Trophoblast cell (in vitro differentiated cells and primary cell): Measurements from ENCODE around the gene SEMA6A.

Experiments
- DNase-seq, 2 donors: peaks; one replicate each; pipeline ENCODE4 v3.0.0-alpha.2; 2016
- H2AFZ ChIP-seq: 2 replicates; pipeline ENCODE4 v1.6.1; 2013; ENCODE audit warnings: low read length, moderate library complexity, mild to moderate bottlenecking; ENCODE audit not compliant: insufficient read depth, poor library complexity
- H2AK5ac ChIP-seq: 2 replicates; pipeline ENCODE4 v1.6.1; 2013; ENCODE audit warnings: mild to moderate bottlenecking, low read length
- H2BK120ac ChIP-seq: 2 replicates; pipeline ENCODE4 v1.6.1; 2013; ENCODE audit warnings: low read length, mild to moderate bottlenecking, moderate library complexity; ENCODE audit not compliant: insufficient read depth, poor library complexity
- H2BK12ac ChIP-seq: 2 replicates; pipeline ENCODE4 v1.6.1; 2013; ENCODE audit warnings: mild to moderate bottlenecking, low read length, moderate library complexity
- H2BK5ac ChIP-seq: 2 replicates; pipeline ENCODE4 v1.6.1; 2013; ENCODE audit warnings: low read length, low read depth, moderate library complexity, mild to moderate bottlenecking; ENCODE audit not compliant: poor library complexity
- H3K14ac ChIP-seq: 2 replicates; pipeline ENCODE4 v1.6.1; 2013; ENCODE audit warnings: mild to moderate bottlenecking, low read length
- H3K18ac ChIP-seq: 2 replicates; pipeline ENCODE4 v1.6.1; 2013; ENCODE audit warnings: mild to moderate bottlenecking, low read length
- H3K23ac ChIP-seq: 2 replicates; pipeline ENCODE4 v1.6.1; 2013; ENCODE audit warnings: low read length
- H3K27ac ChIP-seq: 2 replicates; pipeline ENCODE4 v1.5.1; 2013; ENCODE audit warnings: low read depth, mild to moderate bottlenecking, inconsistent platforms, low read length, moderate library complexity
- H3K27me3 ChIP-seq: 2 replicates; pipeline ENCODE4 v1.6.1; 2013; ENCODE audit warnings: inconsistent platforms, mild to moderate bottlenecking, low read length, moderate library complexity; ENCODE audit not compliant: insufficient read depth
- H3K36me3 ChIP-seq, 2 experiments: 1 replicate in 1 of 2; 2 replicates in 1 of 2; pipeline ENCODE4 v1.6.1; 2013; ENCODE audit warnings: low read length in 2 of 2, mild to moderate bottlenecking in 2 of 2, moderate library complexity in 1 of 2; ENCODE audit not compliant: insufficient read depth in 2 of 2, control insufficient read depth in 1 of 2
- H3K4ac ChIP-seq: 2 replicates; pipeline ENCODE4 v1.6.1; 2013; ENCODE audit warnings: low read depth, mild to moderate bottlenecking, low read length, moderate library complexity
- H3K4me1 ChIP-seq, 2 experiments: 1 replicate in 1 of 2; 2 replicates in 1 of 2; pipeline ENCODE4 v1.6.1; 2013; ENCODE audit warnings: low read length in 2 of 2, mild to moderate bottlenecking in 2 of 2, moderate library complexity in 1 of 2; ENCODE audit not compliant: insufficient read depth in 2 of 2, control insufficient read depth in 1 of 2
- H3K4me2 ChIP-seq: 2 replicates; pipeline ENCODE4 v1.6.1; 2013; ENCODE audit warnings: inconsistent platforms, mild to moderate bottlenecking, low read length, moderate library complexity
- H3K4me3 ChIP-seq: 2 replicates; pipeline ENCODE4 v1.5.1; 2013; ENCODE audit warnings: mild to moderate bottlenecking, low read depth, low read length, inconsistent platforms
- H3K79me1 ChIP-seq: one replicate; pipeline ENCODE4 v1.6.1; 2013; ENCODE audit warnings: low read length
- H3K79me2 ChIP-seq: 2 replicates; pipeline ENCODE4 v1.6.1; 2013; ENCODE audit warnings: low read length, mild to moderate bottlenecking; ENCODE audit not compliant: control insufficient read depth, insufficient read depth, poor library complexity
- H3K9ac ChIP-seq: 2 replicates; pipeline ENCODE4 v1.6.1; 2013; ENCODE audit warnings: mild to moderate bottlenecking, low read length
- H3K9me3 ChIP-seq: 2 replicates; pipeline ENCODE4 v1.6.1; 2013; ENCODE audit warnings: low read depth, mild to moderate bottlenecking, control low read depth, inconsistent platforms, low read length; ENCODE audit not compliant: insufficient read depth
- H4K12ac ChIP-seq: 2 replicates; pipeline ENCODE4 v1.6.1; 2013; ENCODE audit warnings: low read depth, mild to moderate bottlenecking, low read length, moderate library complexity
- H4K8ac ChIP-seq: 2 replicates; pipeline ENCODE4 v1.6.1; 2013; ENCODE audit warnings: low read depth, mild to moderate bottlenecking, low read length, moderate library complexity
- H4K91ac ChIP-seq: one replicate; pipeline ENCODE4 v1.6.1; 2013; ENCODE audit warnings: low read depth, mild to moderate bottlenecking, low read length, moderate library complexity
- WGBS: extraction: QIAGEN DNeasy Blood & Tissue Kit; methylation state at CpG from one replicate; pipeline ENCODE4 v1.1.7; 2013; ENCODE audit warnings: missing lambda C conversion rate; ENCODE audit not compliant: insufficient read length, insufficient coverage; ENCODE audit errors: extremely low coverage; 5-methylcytosine and 5-hydroxymethylcytosine counted together

SEMA6A gene

GRCh38 chr5:116518423-116518822 lies 56.2 kb downstream of the SEMA6A start:
- H2BK120ac ChIP-seq, result no peak overlapping the region

GRCh38 chr5:116517488-116517887 lies 57.1 kb downstream of the SEMA6A start:
- H3K14ac ChIP-seq, result no peak overlapping the region
- no peak overlapping the region for H3K18ac ChIP-seq
- no peak overlapping the region for H3K23ac ChIP-seq
- H3K9ac ChIP-seq, result no peak overlapping the region
- H3K4me2 ChIP-seq, result no peak overlapping the region
- peak overlapping the region; percentile 22 for H2BK12ac ChIP-seq
- DNase-seq, result no peak
- peaks cover 15 to 19% of the 10 kb centered on the region in 2 experiments for H3K4me1 ChIP-seq
- peaks cover 0 to 2% of the 10 kb centered on the region in 2 experiments for H3K36me3 ChIP-seq
- no peaks in the 10 kb centered on the region for H3K79me1 ChIP-seq
- no peak overlapping the region for H4K12ac ChIP-seq
- no peak overlapping the region for H2AK5ac ChIP-seq
- no peak overlapping the region for H2AFZ ChIP-seq
- peak overlapping the region; percentile 84 for H3K4ac ChIP-seq
- no peaks in the 10 kb centered on the region for H3K9me3 ChIP-seq
- no CpG with 5 or more reads among the region's 2 CpGs for WGBS
- H3K4me3 ChIP-seq, result no peak overlapping the region
- peaks cover 27% of the 10 kb centered on the region for H3K79me2 ChIP-seq
- H2BK5ac ChIP-seq, result no peak overlapping the region
- H3K27ac ChIP-seq, result peak overlapping the region; percentile 64
- H2BK120ac ChIP-seq, result no peak overlapping the region
- H4K91ac ChIP-seq, result no peak overlapping the region
- no peaks in the 10 kb centered on the region for H3K27me3 ChIP-seq
- H4K8ac ChIP-seq, result no peak overlapping the region

More at GRCh38 chr5:116518423-116518822, 56.2 kb downstream of the SEMA6A start:
- H3K79me2 ChIP-seq, result peaks cover 29% of the 10 kb centered on the region
- WGBS, result no CpG with 5 or more reads among the region's 3 CpGs
- peak overlapping the region; percentile 93 for H3K4ac ChIP-seq
- H4K91ac ChIP-seq, result no peak overlapping the region
- peaks cover 15 to 19% of the 10 kb centered on the region in 2 experiments for H3K4me1 ChIP-seq
- no peak overlapping the region for H3K14ac ChIP-seq
- no peaks in the 10 kb centered on the region for H3K9me3 ChIP-seq
- DNase-seq, result no peak
- no peak overlapping the region for H2BK12ac ChIP-seq
- no peak overlapping the region for H3K4me3 ChIP-seq
- no peak overlapping the region for H2AFZ ChIP-seq
- no peaks in the 10 kb centered on the region for H3K79me1 ChIP-seq
- H4K8ac ChIP-seq, result peak overlapping the region; percentile 53
- H3K23ac ChIP-seq, result no peak overlapping the region
- no peak overlapping the region for H2AK5ac ChIP-seq
- H3K27me3 ChIP-seq, result no peaks in the 10 kb centered on the region
- H4K12ac ChIP-seq, result no peak overlapping the region
- H2BK5ac ChIP-seq, result peak overlapping the region; percentile 60
- H3K36me3 ChIP-seq, result peaks cover 0 to 2% of the 10 kb centered on the region in 2 experiments
- H3K9ac ChIP-seq, result no peak overlapping the region
- peak overlapping the region; percentile 39 for H3K27ac ChIP-seq
- no peak overlapping the region for H3K4me2 ChIP-seq
- no peak overlapping the region for H3K18ac ChIP-seq

- Histone ChIP-seq H4K8ac (no peak overlapping the region), H3K23ac (no peak overlapping the region), H2BK12ac (no peak overlapping the region), H3K9ac (no peak overlapping the region), H3K79me1 (no peaks in the 10 kb centered on the region), H3K18ac (no peak overlapping the region), H3K4me3 (no peak overlapping the region), H3K27me3 (no peaks in the 10 kb centered on the region), H3K79me2 (peaks cover 24% of the 10 kb centered on the region), H3K4me2 (no peak overlapping the region), H2BK5ac (no peak overlapping the region), H4K12ac (no peak overlapping the region), H3K14ac (no peak overlapping the region), H3K27ac (no peak overlapping the region), H3K36me3 (peaks cover 0 to 2% of the 10 kb centered on the region in 2 experiments), H2BK120ac (no peak overlapping the region), H3K4ac (peak overlapping the region; percentile 76), H4K91ac (no peak overlapping the region), H2AFZ (no peak overlapping the region), H3K4me1 (peaks cover 12 to 19% of the 10 kb centered on the region in 2 experiments), H3K9me3 (no peaks in the 10 kb centered on the region), H2AK5ac (no peak overlapping the region)
- WGBS, result no CpG with 5 or more reads among the region's 4 CpGs
- DNase-seq, result no peak
Observed at GRCh38 chr5:116516021-116516420, 58.6 kb downstream of the SEMA6A start.

- H3K23ac ChIP-seq, result no peak overlapping the region
- H3K36me3 ChIP-seq, result peaks cover 0 to 2% of the 10 kb centered on the region in 2 experiments
- no peaks in the 10 kb centered on the region for H3K27me3 ChIP-seq
- H2BK12ac ChIP-seq, result no peak overlapping the region
- peak overlapping the region; percentile 99 for H3K4ac ChIP-seq
- no peak overlapping the region for H3K9ac ChIP-seq
- no peak overlapping the region for H2AFZ ChIP-seq
- no peaks in the 10 kb centered on the region for H3K79me1 ChIP-seq
- no peak overlapping the region for H3K14ac ChIP-seq
- H2AK5ac ChIP-seq, result no peak overlapping the region
- H3K79me2 ChIP-seq, result peaks cover 22% of the 10 kb centered on the region
- H3K4me1 ChIP-seq, result peaks cover 13 to 20% of the 10 kb centered on the region in 2 experiments
- no peak overlapping the region for H2BK120ac ChIP-seq
- no peak overlapping the region for H3K4me3 ChIP-seq
- H2BK5ac ChIP-seq, result no peak overlapping the region
- no peak overlapping the region for H4K12ac ChIP-seq
- H3K9me3 ChIP-seq, result no peaks in the 10 kb centered on the region
- H3K27ac ChIP-seq, result no peak overlapping the region
- H3K4me2 ChIP-seq, result no peak overlapping the region
- no peak overlapping the region for H3K18ac ChIP-seq
- no CpG with 5 or more reads among the region's 2 CpGs for WGBS
- no peak for DNase-seq
- H4K8ac ChIP-seq, result no peak overlapping the region
- H4K91ac ChIP-seq, result no peak overlapping the region
Observed at GRCh38 chr5:116514421-116514970, 60.1 kb downstream of the SEMA6A start.
